ENCODE measurements around the gene KLHDC8A. TPM values are rescaled to one million over a fixed set of nuclear protein-coding genes. Genes with fewer than 3 reads are reported as not detected.
A peak's percentile ranks its signal among the peaks of the same experiment; 100 is the strongest.

The KLHDC8A gene
- total RNA-seq, 1 experiment from 2014 or later: 0.49 TPM

DNA sequence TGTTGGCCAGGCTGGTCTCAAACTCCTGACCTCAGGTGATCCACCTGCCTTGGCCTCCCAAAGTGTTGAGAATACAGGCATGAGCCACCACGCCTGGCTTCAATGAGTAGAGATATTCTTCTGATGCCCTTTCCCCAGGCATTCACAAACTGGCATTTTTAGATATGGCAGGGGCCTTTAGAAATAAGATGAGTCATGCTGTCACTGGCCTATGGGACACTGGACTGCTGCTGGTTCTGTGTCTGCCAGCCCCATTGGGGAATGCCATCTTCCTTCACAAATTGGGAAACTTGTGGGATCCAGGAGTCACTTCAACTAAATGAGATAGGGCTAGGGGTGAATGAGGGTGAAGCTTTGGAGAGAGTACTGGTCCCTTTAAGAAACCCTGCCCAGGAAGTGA, 16.0 kb downstream of the KLHDC8A start:
- ATAC-seq (peak; percentile 5; the same call in 1 of the 2 replicates), DNase-seq (ENCODE audit: low read depth, low spot score) (no peak)
- Histone ChIP-seq H2AFZ (ENCODE audit: low read depth, low read length, poor library complexity, severe bottlenecking) (peak overlapping the region; percentile 5), H3K79me2 (ENCODE audit: insufficient read depth, low read length) (no peaks in the 10 kb centered on the region), H4K20me1 (ENCODE audit: insufficient read depth) (no peaks in the 10 kb centered on the region), H3K4me3 (replicated peaks in 1 of 2; ENCODE audit: low read depth in 1 of 2, low read length in 2 of 2) (no peak overlapping the region), H3K27me3 (ENCODE audit: insufficient read depth, low read length) (no peaks in the 10 kb centered on the region), H3K9ac (ENCODE audit: low read length) (no peak overlapping the region), H3K27ac (ENCODE audit: low read depth, low read length) (no peak overlapping the region), H3K9me3 (ENCODE audit: control insufficient read depth in 1 of 2, insufficient read depth in 1 of 2, low read depth in 1 of 2, low read length in 2 of 2) (no peaks in the 10 kb centered on the region), H3K4me2 (ENCODE audit: low read length) (peak overlapping the region; percentile 30; the same call in 1 of the 2 replicates), H3K36me3 (ENCODE audit: control insufficient read depth in 1 of 2, insufficient read depth in 2 of 2, low read length in 2 of 2) (no peaks in the 10 kb centered on the region), H3K4me1 (ENCODE audit: control insufficient read depth in 1 of 2, insufficient read depth in 2 of 2, low read length in 2 of 2) (peaks cover 4 to 12% of the 10 kb centered on the region in 2 experiments; a peak in 3 of 4 replicates), H3K9me2 (ENCODE audit: insufficient read depth) (no peaks in the 10 kb centered on the region)
- BruUV-seq (replicated peaks): no TSS peak
- POLR2A ChIA-PET: no interaction called here
- CTCF ChIA-PET: interaction anchor here (0.6 to 1.5 kb wide), 3 partner anchors 14 to 184 kb away, joined by 3 read pairs; no protein-coding TSS in a partner anchor
- RAD21 ChIA-PET (ENCODE audit: low non-redundant PET in 1 of 2, low total read pairs in 2 of 2, uncharacterized antibody in 2 of 2, unreplicated experiment in 2 of 2): no interaction called here
- intact Hi-C loops (cut with micrococcal nuclease): no loop called here
- TF ChIP-seq EZH2phosphoT487 (IDR thresholded peaks at IDR 0.05; ENCODE audit: borderline replicate concordance) (no peak), ZFX (IDR thresholded peaks at IDR 0.05) (no peak), SRF (IDR thresholded peaks at IDR 0.05; ENCODE audit: low read depth) (no peak), YY1 (IDR thresholded peaks at IDR 0.05; ENCODE audit: extremely low read depth, insufficient replicate concordance, low read depth, low read length) (no peak), SIN3A (IDR thresholded peaks at IDR 0.05; ENCODE audit: low read depth) (no peak), CEBPB (IDR thresholded peaks at IDR 0.05; ENCODE audit: low read depth) (no peak), CBX3 (IDR thresholded peaks at IDR 0.05; ENCODE audit: low read depth) (no peak), ZNF274 (IDR thresholded peaks at IDR 0.05; ENCODE audit: low read depth, low read length) (no peak), SP1 (IDR thresholded peaks at IDR 0.05; ENCODE audit: low read depth) (no peak)
- TF ChIP-seq, protein P1, sequence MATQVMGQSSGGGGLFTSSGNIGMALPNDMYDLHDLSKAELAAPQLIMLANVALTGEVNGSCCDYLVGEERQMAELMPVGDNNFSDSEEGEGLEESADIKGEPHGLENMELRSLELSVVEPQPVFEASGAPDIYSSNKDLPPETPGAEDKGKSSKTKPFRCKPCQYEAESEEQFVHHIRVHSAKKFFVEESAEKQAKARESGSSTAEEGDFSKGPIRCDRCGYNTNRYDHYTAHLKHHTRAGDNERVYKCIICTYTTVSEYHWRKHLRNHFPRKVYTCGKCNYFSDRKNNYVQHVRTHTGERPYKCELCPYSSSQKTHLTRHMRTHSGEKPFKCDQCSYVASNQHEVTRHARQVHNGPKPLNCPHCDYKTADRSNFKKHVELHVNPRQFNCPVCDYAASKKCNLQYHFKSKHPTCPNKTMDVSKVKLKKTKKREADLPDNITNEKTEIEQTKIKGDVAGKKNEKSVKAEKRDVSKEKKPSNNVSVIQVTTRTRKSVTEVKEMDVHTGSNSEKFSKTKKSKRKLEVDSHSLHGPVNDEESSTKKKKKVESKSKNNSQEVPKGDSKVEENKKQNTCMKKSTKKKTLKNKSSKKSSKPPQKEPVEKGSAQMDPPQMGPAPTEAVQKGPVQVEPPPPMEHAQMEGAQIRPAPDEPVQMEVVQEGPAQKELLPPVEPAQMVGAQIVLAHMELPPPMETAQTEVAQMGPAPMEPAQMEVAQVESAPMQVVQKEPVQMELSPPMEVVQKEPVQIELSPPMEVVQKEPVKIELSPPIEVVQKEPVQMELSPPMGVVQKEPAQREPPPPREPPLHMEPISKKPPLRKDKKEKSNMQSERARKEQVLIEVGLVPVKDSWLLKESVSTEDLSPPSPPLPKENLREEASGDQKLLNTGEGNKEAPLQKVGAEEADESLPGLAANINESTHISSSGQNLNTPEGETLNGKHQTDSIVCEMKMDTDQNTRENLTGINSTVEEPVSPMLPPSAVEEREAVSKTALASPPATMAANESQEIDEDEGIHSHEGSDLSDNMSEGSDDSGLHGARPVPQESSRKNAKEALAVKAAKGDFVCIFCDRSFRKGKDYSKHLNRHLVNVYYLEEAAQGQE (IDR thresholded peaks at IDR 0.05; ENCODE audit: low read depth): no peak
- TF ChIP-seq, protein P2, sequence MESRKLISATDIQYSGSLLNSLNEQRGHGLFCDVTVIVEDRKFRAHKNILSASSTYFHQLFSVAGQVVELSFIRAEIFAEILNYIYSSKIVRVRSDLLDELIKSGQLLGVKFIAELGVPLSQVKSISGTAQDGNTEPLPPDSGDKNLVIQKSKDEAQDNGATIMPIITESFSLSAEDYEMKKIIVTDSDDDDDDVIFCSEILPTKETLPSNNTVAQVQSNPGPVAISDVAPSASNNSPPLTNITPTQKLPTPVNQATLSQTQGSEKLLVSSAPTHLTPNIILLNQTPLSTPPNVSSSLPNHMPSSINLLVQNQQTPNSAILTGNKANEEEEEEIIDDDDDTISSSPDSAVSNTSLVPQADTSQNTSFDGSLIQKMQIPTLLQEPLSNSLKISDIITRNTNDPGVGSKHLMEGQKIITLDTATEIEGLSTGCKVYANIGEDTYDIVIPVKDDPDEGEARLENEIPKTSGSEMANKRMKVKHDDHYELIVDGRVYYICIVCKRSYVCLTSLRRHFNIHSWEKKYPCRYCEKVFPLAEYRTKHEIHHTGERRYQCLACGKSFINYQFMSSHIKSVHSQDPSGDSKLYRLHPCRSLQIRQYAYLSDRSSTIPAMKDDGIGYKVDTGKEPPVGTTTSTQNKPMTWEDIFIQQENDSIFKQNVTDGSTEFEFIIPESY (IDR thresholded peaks at IDR 0.05; ENCODE audit: extremely low read depth, insufficient replicate concordance, low read length): no peak
- TF ChIP-seq, protein P3, sequence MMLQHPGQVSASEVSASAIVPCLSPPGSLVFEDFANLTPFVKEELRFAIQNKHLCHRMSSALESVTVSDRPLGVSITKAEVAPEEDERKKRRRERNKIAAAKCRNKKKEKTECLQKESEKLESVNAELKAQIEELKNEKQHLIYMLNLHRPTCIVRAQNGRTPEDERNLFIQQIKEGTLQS (IDR thresholded peaks at IDR 0.05): no peak
